Breast epithelium (tissue), 3 donors: ENCODE measurements around the gene CACNA1B.

Experiments
- POLR2A ChIP-seq: fragments of 450-650 bp; IDR thresholded peaks from one replicate; pipeline ENCODE4 v1.6.1; 2016; ENCODE audit warnings: antibody characterized with exemption, mild to moderate bottlenecking, moderate library complexity
- POLR2AphosphoS5 ChIP-seq, 3 donors: sonication (generic); formaldehyde crosslinking; IDR thresholded peaks; one replicate each; pipeline ENCODE4 v1.6.1; 2017; ENCODE audit warnings: antibody characterized with exemption in 3 of 3
- TF ChIP-seq, protein P1 (sequence below), 3 donors: fragments of 450-650 bp; IDR thresholded peaks; one replicate each; pipeline ENCODE4 v1.5.1; 2016 to 2017; ENCODE audit warnings: antibody characterized with exemption in 3 of 3, mild to moderate bottlenecking in 3 of 3, moderate library complexity in 3 of 3

DNA sequence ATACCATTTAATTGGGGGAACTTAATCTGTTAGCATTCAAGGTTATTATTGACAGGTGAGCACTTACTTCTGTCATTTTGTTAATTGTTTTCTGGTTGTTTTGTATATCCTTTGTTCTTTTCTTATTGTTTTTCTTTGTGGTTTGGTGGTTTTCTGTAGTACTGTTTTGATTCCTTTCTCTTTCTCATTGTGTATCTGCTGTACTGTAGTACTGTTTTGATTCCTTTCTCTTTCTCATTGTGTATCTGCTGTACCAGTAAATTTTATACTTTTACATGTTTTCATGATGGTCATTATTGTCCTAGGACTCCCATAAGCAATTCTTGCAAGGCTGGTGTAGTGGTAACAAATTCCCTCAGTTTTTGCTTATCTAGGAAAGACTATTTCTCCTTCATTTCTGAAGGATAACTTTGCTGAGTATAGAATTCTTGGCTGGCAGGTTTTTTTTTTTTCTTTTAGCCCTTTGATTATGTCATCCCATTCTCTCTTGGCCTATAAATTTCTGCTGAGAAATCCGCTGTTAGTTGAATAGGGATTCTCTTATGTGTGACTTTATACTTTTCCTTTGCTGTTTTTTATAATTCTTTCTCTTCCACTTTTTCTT is 24.1 kb upstream of the CACNA1B start:
- TF ChIP-seq, protein P1, sequence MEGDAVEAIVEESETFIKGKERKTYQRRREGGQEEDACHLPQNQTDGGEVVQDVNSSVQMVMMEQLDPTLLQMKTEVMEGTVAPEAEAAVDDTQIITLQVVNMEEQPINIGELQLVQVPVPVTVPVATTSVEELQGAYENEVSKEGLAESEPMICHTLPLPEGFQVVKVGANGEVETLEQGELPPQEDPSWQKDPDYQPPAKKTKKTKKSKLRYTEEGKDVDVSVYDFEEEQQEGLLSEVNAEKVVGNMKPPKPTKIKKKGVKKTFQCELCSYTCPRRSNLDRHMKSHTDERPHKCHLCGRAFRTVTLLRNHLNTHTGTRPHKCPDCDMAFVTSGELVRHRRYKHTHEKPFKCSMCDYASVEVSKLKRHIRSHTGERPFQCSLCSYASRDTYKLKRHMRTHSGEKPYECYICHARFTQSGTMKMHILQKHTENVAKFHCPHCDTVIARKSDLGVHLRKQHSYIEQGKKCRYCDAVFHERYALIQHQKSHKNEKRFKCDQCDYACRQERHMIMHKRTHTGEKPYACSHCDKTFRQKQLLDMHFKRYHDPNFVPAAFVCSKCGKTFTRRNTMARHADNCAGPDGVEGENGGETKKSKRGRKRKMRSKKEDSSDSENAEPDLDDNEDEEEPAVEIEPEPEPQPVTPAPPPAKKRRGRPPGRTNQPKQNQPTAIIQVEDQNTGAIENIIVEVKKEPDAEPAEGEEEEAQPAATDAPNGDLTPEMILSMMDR (IDR thresholded peaks at IDR 0.05): no peak
- TF ChIP-seq POLR2AphosphoS5 (IDR thresholded peaks at IDR 0.05): no peak
- no peak for TF ChIP-seq POLR2A
